D721Med (cell line): ENCODE data around the gene TM9SF1.

Source experiments
- DNase-seq: peaks from one replicate; pipeline ENCODE4 v3.0.0; 2011; ENCODE audit warnings: low spot score; ENCODE audit not compliant: insufficient read length
- FAIRE-seq: peaks from 2 replicates; lab custom pipeline; 2011; peaks lifted over from hg19 to GRCh38; lab: Jason Lieb, UNC
- CTCF ChIP-seq: IDR thresholded peaks from 2 replicates; pipeline ENCODE4 v1.5.1; 2012; ENCODE audit warnings: mild to moderate bottlenecking, control low read depth; ENCODE audit not compliant: insufficient read depth; ENCODE audit errors: missing control alignments

Gene TM9SF1

DNA sequence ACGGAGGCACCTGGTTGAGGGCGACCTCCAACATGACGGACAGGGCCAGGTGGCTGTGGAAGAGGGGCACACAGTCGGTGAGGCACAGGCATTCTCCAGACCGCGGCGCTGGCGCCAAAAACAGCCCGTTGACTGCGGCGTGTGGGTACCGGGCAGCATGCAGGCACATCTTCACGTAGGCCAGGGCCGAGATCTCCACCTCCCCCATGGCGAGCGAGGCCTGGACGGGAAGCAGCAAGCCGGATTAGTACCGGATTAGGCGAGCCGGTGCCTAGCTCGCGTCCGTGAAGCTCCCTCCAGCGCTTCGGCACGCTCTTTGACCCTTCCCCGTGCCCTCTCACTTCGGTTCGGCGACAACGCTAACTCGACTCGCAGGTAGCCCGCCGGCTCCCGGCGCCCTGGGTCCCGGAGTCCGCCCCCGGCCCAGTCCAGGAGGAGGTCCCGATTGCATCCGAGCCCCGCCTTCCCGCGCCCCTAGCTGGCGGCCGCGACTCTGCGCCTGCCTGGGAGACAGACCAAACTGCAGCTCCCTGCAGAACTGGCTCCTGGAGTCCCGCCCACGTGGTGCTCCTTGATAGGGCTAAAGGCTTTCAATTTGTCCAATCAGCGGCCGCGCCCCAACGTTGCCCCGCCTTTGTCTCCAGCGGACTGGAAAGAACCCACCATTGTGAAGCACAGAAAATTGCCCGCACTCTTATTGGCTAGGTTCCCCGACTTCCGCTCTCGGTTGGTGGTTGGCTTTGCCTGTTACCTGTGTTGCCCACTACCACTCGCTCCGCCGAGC is 54.0 kb downstream of the TM9SF1 start, which contains the start of gene EMC9:
TSS of gene EMC9 (minus strand) at position 495 of the 784 bp plus-strand sequence. CDS start at position 208, 287 bp downstream.
- FAIRE-seq (no peak), DNase-seq (peak; percentile 93)
- TF ChIP-seq CTCF, result no peak

GRCh38 chr14:24139272-24139934 is 55.8 kb downstream of the TM9SF1 start:
- no peak for TF ChIP-seq CTCF
- FAIRE-seq (no peak), DNase-seq (no peak)
